Stimulated activated CD4-positive, alpha-beta T cell treated with anti-CD3 and anti-CD28 coated beads, TNF-alpha, amount 100 ng/mL, for 4 hours (primary cell): Measurements from ENCODE around the gene KIAA1549.
"Not testable (repeated sequence)": the region's sequence is repeated elsewhere in the genome, so short reads cannot be mapped to it uniquely, and the experiment has no call there.

Experiments
- DNase-seq, 3 experiments: peaks; one replicate each; pipeline ENCODE4 v3.0.0-alpha.2; 2020; ENCODE audit warnings: low read depth in 3 of 3

The KIAA1549 gene

DNA sequence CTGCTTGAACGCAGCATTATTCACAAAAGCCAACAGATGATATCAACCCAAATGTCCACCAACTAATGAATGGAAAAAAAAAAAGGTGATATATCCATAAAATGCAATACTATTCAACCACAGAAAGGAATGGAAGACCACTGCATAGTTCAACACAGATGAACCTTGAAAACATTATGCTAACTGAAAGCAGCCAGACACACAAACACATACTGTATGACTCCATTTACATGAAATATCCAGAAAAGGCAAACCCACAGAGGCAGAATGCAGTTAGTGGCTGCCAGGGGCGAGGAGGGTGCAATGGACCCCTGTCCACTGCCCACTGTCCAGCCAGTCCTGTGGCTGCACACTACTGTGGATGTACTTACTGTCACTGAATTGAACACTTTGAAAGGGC, 36.6 kb downstream of the KIAA1549 start:
- no peak for DNase-seq

DNA sequence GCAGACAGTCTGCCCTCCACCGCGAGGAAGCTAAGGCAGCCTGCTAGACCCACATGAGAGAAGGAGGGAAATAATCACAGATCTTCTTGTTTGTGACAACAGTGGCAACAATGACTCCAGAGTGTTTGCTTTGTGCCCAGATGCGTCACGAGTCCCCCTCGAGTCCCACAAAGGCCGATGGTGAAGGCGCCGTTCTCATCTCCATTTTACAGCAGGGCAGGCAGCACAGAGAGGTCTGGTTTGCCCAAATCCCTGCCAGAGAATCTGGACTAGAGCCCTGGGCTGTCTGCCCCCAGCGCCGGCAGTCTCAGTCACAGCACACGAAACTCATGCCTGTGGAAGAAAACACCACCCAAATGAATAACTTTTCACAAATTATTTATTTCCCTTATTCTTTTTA, 38.1 kb downstream of the KIAA1549 start:
- DNase-seq: no peak

- DNase-seq: no peak
These were observed 39.6 kb downstream of the KIAA1549 start for GRCh38 chr7:138941545-138941944.

- DNase-seq: not testable (repeated sequence)
These were observed 40.6 kb downstream of the KIAA1549 start for GRCh38 chr7:138940602-138941001.

DNA sequence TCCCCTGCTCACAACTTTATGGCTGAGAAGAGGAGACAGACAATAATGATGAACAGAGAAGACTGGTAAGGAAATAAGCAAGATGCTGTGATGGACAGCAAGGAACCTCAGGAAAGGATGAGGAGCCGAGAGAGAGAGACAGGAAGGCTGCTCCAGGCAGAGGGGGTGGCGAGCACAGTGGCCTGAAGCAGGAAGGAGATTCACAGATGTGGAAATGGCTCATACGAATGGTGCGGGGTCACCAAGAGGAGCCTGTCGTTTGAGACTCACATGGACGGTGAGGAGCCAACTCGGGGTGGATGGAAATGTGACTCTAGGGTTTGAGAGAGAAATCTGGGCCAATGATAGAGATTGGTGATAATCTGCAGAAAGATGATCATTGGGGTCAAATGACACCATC, 43.7 kb downstream of the KIAA1549 start:
- no peak for DNase-seq

- no peak for DNase-seq
These were observed 45.7 kb downstream of the KIAA1549 start for GRCh38 chr7:138935465-138936011.

DNA sequence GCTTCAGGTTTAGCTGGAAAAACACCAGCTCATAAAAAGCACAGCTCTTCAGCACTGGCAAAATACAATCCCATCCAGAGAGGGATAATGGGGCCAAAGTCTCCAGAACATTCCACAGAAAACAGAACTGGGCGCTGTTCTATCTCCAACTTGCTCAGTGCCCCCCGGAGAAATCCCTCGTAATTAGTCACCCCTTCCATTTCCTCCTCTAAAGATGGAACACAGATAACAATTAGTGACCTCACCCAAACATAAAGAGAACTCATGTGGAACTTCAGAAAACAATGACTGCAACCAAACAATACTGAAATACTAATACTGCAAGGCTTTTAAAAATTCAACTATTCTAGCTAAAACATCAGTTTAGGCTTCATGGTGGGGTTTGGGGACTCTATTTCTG, 46.3 kb downstream of the KIAA1549 start:
- no peak for DNase-seq

DNA sequence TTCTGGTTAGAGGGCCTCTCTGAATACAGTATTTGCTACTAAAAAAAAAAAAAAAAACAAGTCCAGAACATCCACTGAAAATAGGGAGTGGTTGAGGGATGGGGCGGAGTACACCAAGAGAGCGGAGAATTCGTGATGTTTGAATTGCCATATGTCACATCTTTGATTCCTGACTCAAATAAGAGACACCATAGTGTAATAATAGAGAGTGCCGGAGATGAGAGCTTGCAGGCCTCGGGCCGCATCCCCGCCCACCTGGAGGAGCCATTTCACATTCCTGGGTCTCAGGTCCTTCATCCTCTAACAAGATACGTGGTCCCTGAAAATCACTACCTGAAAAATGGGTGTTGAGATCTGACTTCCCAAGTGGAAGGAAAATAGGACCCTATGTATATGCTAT, 46.8 kb downstream of the KIAA1549 start:
- no peak for DNase-seq

- no peak for DNase-seq
These were observed 48.3 kb downstream of the KIAA1549 start for GRCh38 chr7:138932870-138933269.

DNA sequence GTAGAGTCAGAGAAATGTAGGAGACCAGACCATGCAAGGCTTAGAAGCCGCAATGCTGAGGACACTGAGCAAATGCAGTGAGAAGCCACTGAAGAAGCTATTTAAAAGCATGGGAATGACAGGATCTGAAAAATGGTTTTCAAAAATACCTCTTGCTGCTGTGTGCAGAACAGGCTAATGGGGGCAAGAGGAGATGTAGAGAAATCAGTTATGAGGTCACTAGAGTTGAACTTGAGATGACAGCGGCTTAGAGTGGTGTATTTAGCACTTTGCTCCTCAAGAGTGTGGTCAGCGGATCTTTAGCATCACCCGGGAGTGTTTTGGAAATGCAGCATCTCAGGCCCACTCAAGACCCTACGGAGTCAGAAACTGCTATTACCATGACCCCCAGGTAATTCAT, 48.8 kb downstream of the KIAA1549 start:
- DNase-seq: no peak

DNA sequence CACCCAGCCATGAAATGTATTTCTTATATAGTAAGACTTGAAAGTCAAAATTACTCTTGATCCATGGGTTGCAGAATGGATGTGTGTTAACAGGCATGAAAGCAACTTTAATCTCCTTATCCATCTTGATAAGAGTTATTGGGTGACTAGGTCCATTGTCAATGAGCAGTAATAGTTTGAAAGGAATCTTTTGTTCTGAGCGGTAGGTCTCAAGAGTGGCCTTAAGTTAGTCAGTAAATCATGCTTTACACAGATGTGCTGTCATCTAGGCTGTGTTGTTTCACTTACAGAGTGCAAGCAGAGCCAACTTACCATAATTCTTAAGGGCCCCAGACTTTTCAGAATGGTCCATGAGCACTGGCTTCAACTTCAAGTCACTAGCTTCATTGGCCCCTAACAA, 51.2 kb downstream of the KIAA1549 start:
- DNase-seq: no peak

DNA sequence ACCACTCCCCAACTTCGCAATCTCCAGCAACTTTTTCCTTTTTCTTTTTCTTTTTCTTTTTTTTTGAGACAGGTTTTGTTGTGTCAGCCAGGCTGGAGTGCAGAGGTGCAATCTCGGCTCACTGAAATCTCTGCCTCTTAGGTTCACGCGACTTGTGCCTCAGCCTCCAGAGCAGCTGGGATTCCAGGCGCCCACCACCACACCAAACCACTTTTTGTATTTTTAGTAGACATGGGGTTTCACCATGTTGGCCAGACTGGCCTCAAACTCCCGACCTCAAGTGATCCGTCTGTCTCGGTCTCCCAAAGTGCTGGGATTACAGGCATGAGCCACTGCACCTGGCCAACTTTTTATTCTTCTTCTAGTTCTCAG, 55.0 kb downstream of the KIAA1549 start:
- DNase-seq: no peak

DNA sequence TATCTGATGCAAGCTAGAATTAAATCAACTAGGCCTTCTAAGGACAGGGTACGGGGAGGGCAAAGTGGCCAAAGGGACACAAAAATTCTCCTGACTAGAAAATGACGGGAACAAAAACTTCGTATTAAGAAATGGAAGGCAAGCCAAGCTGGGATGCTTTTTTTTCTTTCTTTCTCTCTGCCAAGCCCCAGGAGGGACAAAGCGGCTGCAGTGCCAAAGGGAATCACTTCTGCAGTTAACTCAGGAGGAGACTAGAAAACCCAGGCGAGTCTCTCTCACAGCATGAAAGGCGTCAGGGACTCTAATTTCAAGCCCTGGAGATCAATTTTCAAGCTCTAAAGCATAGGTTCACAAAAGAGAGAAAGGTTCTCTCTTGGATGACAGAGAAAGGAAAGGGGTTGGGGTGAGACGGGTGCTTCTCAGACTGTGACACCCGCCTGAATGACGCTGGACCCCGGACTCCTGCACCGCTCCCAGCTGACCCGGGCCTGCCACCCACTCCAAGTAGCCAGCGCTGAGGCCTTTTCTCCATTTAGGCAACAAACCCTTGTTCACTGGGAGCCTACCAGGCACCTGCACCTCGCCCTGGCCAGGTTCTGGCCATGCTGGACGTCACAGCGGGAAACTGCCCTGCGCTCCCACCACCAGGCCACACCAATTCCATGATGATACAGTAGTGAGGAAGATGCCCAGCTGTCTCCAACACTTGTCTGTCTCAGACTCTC, 56.5 kb downstream of the KIAA1549 start:
- no peak for DNase-seq

DNA sequence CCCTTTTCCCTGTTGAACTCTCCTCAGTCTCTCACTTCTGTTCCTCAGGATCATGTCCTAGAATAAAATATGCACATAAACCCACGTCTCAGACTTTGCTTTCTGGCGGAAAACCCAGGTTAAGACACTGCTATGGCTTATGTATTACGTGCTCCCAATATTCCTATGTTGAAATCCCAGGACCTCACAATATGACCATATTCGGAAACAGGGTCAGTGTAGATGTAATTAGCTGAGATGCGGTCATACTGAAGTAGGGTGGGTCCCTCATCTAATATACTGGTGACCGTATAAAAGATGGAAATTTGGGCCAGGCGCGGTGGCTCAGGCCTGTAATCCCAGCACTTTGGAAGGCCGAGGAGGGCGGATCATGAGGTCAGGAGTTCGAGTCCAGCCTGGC, 59.9 kb downstream of the KIAA1549 start:
- DNase-seq: no peak

- DNase-seq: no peak
These were observed 61.3 kb downstream of the KIAA1549 start for GRCh38 chr7:138919911-138920310.

DNA sequence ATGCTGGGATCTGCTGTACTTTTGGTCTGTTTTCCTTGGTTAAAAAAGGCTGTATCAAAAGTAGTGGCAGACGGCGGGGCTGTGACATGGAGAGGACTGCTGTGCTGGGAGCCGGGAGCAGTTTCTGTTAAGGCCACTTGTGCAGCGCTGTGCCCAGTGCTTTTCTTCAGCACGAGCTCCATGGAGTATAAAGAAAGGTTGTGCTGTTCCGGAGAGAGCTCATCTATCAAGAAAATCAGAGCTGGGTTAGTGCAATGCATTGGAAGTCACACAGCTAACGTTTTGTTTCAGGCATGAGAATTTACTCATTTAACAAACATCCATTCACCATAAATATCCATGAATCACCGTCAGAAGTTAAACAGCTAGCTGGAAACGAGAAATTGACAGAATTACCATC, 62.0 kb downstream of the KIAA1549 start:
- DNase-seq: no peak

DNA sequence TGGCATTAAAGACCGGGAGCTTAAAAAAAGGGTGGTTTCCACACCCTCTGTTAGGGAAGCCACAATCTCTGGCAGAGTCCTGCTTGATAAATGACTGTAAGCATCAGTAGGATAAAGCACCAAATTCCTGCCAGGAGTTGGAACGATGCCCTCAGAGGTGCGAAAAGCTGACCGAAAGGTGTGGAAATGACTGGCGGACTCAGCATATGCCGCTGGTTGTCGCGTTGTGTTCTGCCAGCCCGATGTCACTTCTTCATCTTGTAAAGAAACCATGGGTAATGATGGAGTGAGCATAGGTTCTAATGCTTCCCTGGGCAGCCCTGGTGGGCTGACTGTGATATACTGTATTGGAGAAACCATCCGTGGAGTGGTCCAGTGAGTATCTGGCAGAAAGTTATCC, 62.4 kb downstream of the KIAA1549 start:
- DNase-seq: no peak

DNA sequence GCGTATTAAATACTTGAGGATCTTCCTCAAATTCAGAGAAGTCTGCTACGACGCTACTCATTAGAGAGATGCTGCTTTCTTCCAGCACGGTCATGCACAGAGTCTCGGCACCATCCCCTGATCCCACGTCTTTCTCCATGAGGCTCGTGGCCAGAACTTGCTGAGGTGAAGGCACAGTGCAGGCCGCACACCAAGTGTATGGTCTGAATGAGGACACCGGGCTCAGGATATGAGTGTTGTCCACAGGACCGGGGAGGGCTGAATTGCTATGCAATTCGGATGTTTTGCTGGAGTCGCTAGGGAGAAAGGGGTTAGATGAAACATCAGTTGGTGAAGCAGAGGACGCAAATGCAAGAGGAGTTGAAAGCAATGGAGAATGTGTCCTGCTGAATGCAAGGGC, 63.0 kb downstream of the KIAA1549 start:
- DNase-seq: no peak

DNA sequence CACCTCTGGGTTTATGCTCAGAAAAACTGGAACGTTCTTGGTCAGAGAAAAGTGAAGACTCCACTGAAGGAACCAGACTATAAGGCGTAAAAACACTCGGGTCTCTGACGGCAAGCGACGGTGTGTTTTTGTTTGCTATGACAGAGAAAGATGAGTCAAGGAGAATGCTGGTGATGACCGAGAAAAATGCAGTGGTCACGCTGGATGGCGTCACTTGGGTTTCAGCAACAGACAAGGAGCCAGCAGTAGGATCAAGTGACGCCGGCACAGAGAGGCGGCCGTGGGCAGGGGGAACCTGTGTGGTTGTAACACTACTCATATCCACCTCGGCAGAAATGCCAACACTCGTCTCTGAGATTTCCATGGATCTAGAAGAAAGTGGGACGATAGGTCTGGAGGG, 63.4 kb downstream of the KIAA1549 start:
- no peak for DNase-seq

- no peak for DNase-seq
These were observed 64.5 kb downstream of the KIAA1549 start for GRCh38 chr7:138916731-138917130.

DNA sequence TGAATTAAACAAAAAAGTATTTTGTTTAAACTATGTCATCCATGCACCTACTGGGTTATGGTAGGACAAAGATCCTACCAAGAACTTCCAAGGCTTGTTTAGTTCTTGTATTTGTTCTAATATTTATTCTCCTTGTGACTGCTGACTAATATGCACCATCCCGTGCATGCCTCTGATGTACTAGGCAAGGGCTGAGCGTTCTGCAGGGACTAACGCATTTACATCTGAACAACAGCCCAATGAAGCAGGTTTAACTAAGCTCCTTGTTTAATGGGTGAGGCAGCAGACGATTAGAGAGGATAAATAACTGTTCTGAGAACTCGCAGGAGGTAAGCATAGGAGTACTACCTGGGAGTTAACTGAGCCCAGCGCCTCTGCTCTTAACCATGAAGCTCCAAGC, 64.9 kb downstream of the KIAA1549 start:
- no peak for DNase-seq

- no peak for DNase-seq
These were observed 67.4 kb downstream of the KIAA1549 start for GRCh38 chr7:138913783-138914182.

DNA sequence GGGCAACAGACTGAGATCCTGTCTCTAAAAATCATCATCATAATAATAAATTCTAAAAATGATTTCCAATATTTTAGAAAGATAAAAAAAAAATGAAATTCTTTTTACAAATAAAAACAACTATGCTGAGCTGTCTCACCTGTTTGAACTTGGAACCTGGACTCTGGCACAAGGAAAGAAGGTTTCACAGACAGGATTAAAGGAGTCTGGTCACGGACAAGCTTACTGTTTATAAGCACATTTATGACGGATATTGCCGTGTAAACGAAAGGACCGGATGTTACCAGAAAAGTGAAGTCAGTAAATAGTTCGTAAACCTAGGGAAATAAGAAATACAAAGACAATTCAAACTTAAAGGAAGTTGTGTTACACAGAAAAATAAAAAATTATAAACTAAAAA, 70.2 kb downstream of the KIAA1549 start:
- no peak for DNase-seq

DNA sequence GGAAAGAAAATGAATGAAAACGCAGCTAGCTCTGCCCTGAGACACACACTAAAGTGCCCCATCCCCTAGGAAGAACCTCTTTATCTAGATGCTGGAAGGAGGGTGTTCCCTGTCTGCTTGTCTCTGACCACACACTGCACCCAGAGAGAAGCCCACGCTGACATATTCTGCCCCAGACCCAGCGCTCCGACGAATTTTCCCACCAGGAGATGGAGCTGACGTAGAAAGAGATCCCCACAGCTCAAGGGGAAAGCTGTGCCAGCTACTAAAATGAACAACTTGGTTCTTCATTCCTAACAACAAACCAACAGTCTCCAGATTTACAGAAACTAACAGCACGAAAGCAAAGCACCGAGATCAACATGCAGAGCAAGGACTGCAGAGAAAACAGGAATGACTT, 73.3 kb downstream of the KIAA1549 start:
- DNase-seq: no peak
